Inferior parietal cortex (tissue), 1 donor: ENCODE results near the gene NLGN1.

Experiments used
- DNase-seq: peaks from one replicate; pipeline ENCODE4 v3.0.0-alpha.2; 2016; ENCODE audit errors: extremely low spot score

NLGN1 gene

GRCh38 chr3:174278094-174278493, 880.5 kb downstream of the NLGN1 start:
- no peak for DNase-seq

DNA sequence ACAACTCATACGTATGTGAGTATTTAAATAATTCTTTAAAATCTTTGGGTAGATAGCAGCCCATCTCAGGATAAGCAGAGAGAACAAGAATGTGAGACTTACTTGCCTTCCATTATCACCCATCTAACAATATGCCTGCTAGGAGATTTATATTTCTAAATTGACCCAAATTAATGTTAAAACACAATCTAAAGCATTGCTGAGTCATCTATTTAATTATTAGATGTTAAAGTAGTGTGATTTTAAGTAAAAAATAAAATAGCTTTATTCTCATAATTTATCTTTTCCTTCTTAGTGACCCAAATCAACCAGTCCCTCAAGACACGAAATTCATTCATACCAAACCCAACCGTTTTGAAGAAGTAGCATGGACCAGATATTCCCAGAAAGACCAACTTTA, 882.6 kb downstream of the NLGN1 start:
- DNase-seq: no peak

- no peak for DNase-seq
Observed at GRCh38 chr3:174285242-174285864, 887.8 kb downstream of the NLGN1 start.

DNA sequence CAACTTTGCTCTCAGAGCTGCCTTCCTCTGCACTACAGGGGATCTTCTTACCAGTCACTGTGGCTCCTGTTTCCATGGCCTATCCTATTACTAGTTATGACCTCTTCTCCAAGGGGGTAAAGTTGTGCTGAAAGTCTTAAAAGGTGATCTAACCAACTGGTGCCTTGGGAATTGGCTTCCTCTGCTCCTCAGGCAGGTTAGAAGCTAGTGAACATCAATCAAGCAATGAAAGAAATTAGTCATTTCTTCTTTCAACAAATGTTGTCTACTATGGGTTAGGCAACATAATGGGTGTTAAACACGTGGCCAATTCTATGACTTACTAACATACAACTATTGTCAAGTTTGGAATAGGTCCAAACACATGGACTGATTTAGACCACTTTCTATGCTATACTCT, 890.2 kb downstream of the NLGN1 start:
- DNase-seq: no peak

DNA sequence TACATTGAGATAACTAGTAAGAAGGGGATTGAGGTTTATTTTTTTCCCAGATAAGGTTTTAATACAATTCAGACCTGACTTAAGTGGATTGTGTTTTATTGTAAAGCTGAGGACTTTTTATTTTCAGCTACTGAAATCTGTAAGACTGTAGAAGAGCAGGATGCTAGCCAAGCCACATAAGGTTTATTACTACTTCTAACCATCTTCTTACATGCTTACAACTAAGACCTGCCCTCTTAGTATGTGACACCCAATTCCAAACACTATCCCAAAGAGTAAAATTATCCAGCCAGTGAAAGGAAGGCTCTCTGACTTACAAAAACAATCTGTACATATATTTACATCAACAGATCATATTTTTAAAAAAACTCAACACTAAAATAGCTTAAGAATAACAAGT, 897.1 kb downstream of the NLGN1 start:
- DNase-seq: no peak

DNA sequence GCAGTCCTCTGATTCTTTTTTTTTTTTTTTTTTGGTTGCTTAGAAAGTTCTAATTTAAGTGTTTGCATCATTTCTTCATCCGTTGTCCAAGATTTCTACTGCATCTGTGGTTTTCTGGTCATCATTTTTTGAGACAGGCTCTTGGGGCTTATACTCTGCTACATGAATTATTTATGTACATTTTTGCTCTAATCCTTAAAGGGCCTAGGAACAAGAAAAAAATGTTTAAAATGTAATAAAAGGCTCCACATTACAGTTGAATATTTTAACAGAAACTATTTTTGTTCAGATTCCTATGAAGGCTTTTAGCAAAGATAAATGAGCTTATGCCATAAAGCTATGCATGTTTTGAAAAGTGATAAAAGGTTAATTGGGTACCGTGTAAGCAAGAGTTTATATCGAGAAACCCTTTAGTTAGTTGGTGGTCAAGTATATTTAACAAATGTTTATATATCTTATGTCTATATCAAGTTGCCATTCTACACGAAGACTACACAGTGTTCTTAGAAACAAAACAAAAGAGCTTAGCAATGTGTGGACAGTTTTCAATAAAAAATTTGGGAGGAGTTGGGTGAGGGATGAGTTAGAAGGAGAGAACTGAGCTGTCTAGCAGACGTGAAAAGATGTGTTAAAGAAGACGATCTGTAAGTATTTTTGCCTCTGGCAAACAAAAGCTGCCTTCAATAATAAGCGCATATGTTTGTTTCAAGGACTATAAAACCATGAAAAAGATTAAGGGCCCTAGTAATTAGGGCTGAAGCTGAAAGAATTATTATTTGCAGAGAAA, 898.0 kb downstream of the NLGN1 start:
- DNase-seq: no peak

- DNase-seq: no peak
Observed at GRCh38 chr3:174302746-174303315, 905.3 kb downstream of the NLGN1 start.

DNA sequence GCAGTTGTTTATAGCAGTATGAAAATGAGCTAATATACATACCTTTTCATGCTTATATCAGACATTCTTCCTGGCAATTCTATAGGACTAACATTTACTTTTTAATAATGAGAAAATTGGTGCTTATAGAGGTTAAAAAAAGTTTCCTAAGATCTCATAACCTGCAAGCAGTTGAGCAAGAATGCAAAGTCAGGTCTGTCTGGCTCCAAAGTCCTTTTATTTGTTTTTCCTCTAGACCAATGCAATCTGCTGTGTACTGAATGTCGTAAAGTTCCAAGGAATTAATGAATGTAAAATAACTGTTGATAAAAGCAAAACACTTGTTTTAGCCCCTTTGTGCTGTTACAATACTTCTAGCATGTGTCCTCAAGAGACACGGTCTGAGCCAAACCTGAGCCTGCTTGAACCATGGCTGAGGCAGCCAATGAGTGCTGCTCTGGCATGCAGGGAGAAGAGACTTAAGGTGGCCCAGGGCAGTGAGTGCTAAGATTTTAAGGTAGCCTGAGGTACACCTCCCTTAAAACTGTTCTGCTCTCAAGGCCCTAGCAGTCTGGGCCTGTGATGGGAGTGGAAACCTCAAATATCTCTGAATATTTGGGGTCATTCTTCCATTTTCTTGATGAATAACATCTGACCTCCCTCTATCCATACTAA, 906.5 kb downstream of the NLGN1 start:
- no peak for DNase-seq

- no peak for DNase-seq
Observed at GRCh38 chr3:174308736-174309135, 911.2 kb downstream of the NLGN1 start.

GRCh38 chr3:174310475-174310983, 913.0 kb downstream of the NLGN1 start:
- no peak for DNase-seq

GRCh38 chr3:174315225-174315624, 917.7 kb downstream of the NLGN1 start:
- DNase-seq: no peak

DNA sequence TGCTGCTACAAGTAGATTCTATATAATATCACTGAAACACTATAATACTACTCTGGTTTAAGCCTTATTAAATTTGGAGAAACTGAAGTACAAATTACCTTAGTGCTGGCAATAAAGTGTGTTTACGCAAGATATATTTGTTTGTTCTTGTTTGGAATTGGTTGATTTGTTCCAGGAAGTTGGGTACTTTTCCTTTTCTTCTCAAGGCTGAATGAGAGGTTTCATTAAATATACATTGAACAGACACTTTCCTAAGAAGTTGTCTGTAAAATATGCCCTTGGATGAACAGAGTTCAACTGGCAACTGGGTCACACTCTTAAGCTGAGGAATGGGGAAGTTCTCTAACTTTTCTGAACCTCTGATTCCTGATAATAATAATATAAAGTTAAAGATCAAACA, 919.5 kb downstream of the NLGN1 start:
- no peak for DNase-seq

GRCh38 chr3:174318181-174318580, 920.6 kb downstream of the NLGN1 start:
- DNase-seq: no peak

GRCh38 chr3:174321548-174321947, 924.0 kb downstream of the NLGN1 start:
- no peak for DNase-seq

- DNase-seq: no peak
Observed at GRCh38 chr3:174322789-174323188, 925.2 kb downstream of the NLGN1 start.

GRCh38 chr3:174325171-174325570, 927.6 kb downstream of the NLGN1 start:
- DNase-seq: no peak

GRCh38 chr3:174325834-174326700, 928.5 kb downstream of the NLGN1 start:
- no peak for DNase-seq

DNA sequence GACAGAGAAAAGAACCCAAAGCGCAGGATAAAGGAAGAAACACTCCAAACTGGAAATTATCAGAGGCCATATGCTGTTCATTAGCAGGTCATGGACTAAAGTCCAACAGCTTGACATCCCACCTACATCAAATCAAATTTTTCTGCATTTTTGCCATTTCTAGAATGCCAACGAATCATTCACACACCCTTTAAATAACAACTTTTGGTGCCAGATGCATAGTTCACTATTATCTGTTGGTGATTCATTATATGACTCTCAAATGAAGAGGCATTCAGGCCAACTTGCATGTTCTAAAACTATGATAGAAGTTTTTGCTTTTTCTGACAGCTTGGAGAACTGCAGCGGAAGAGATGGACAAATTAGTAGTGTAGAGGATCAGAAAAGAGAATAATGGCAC, 931.8 kb downstream of the NLGN1 start:
- DNase-seq: no peak

GRCh38 chr3:174330303-174330702, 932.8 kb downstream of the NLGN1 start:
- DNase-seq: no peak

- no peak for DNase-seq
Observed at GRCh38 chr3:174331095-174331800, 933.7 kb downstream of the NLGN1 start.

DNA sequence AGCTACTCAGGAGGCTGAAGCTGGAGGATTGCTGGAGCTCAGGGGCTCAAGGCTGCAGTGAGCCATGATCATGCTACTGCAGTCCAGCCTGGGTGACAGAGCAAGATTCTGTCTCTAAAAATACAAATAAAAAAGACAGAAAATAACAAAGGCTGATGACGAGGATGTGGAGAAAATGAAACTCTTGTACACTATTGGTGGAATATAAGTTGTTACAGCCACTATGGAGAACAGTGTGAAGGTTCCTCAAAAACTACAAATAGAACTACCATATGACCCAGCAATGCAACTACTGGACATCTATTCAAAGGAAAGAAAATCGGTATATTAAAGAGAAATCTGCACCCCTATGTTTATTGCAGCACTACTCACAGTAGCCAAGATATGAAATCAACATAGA, 934.8 kb downstream of the NLGN1 start:
- no peak for DNase-seq
